ENCODE data around the gene PSMD8.

PSMD8 gene

GRCh38 chr19:38373907-38374331 lies 452 bp upstream of the PSMD8 start:
- peak overlapping the region; percentile 97 for H3K4me3 Mint-ChIP-seq
- H3K4me1 Mint-ChIP-seq = peaks cover 17% of the 10 kb centered on the region
- H3K27ac Mint-ChIP-seq = peak overlapping the region; percentile 96
- peaks cover 5% of the 10 kb centered on the region for H3K36me3 Mint-ChIP-seq
- H3K9me3 Mint-ChIP-seq = no peaks in the 10 kb centered on the region
- peaks cover 10% of the 10 kb centered on the region for H3K27me3 Mint-ChIP-seq
- no peak for DNase-seq (ENCODE audit: low spot score in 2 of 2)
- no peak for ATAC-seq (ENCODE audit: low read depth)

GRCh38 chr19:38375098-38375493 lies 725 bp downstream of the PSMD8 start:
- Mint-ChIP-seq H3K9me3 (no peaks in the 10 kb centered on the region), H3K4me3 (peak overlapping the region; percentile 97), H3K4me1 (peaks cover 19% of the 10 kb centered on the region), H3K27me3 (peaks cover 10% of the 10 kb centered on the region), H3K27ac (peak overlapping the region; percentile 96), H3K36me3 (peaks cover 14% of the 10 kb centered on the region)
- DNase-seq (ENCODE audit: low spot score in 2 of 2) = no peak
- no peak for ATAC-seq (ENCODE audit: low read depth)

- peaks cover 18% of the 10 kb centered on the region for H3K36me3 Mint-ChIP-seq
- H3K27ac Mint-ChIP-seq = no peak overlapping the region
- peak overlapping the region; percentile 97 for H3K4me3 Mint-ChIP-seq
- peaks cover 19% of the 10 kb centered on the region for H3K4me1 Mint-ChIP-seq
- ATAC-seq (ENCODE audit: low read depth) = no peak
- no peaks in the 10 kb centered on the region for H3K9me3 Mint-ChIP-seq
- DNase-seq (ENCODE audit: low spot score in 2 of 2) = no peak
- H3K27me3 Mint-ChIP-seq = peaks cover 3% of the 10 kb centered on the region
Measured at GRCh38 chr19:38375748-38376147, 1.4 kb downstream of the PSMD8 start.

GRCh38 chr19:38376576-38376975 lies 2.2 kb downstream of the PSMD8 start:
- H3K27me3 Mint-ChIP-seq = peaks cover 3% of the 10 kb centered on the region
- H3K36me3 Mint-ChIP-seq = peaks cover 24% of the 10 kb centered on the region
- peaks cover 19% of the 10 kb centered on the region for H3K4me1 Mint-ChIP-seq
- no peaks in the 10 kb centered on the region for H3K9me3 Mint-ChIP-seq
- H3K4me3 Mint-ChIP-seq = peak overlapping the region; percentile 62
- ATAC-seq (ENCODE audit: low read depth) (no peak), DNase-seq (ENCODE audit: low spot score in 2 of 2) (no peak)
- no peak overlapping the region for H3K27ac Mint-ChIP-seq

GRCh38 chr19:38377052-38377451 lies 2.7 kb downstream of the PSMD8 start:
- ATAC-seq (ENCODE audit: low read depth) (no peak), DNase-seq (ENCODE audit: low spot score in 2 of 2) (no peak)
- Mint-ChIP-seq H3K27ac (no peak overlapping the region), H3K4me1 (peaks cover 19% of the 10 kb centered on the region), H3K27me3 (peaks cover 3% of the 10 kb centered on the region), H3K36me3 (peaks cover 29% of the 10 kb centered on the region), H3K9me3 (no peaks in the 10 kb centered on the region), H3K4me3 (peak overlapping the region; percentile 62)

- Mint-ChIP-seq H3K4me3 (no peak overlapping the region), H3K4me1 (peaks cover 19% of the 10 kb centered on the region), H3K36me3 (peaks cover 43% of the 10 kb centered on the region), H3K9me3 (no peaks in the 10 kb centered on the region), H3K27me3 (peaks cover 3% of the 10 kb centered on the region), H3K27ac (no peak overlapping the region)
- ATAC-seq (ENCODE audit: low read depth) = no peak
- DNase-seq (ENCODE audit: low spot score in 2 of 2) = no peak
Measured at GRCh38 chr19:38378866-38379265, 4.5 kb downstream of the PSMD8 start.

- no peak for ATAC-seq (ENCODE audit: low read depth)
- Mint-ChIP-seq H3K4me3 (no peak overlapping the region), H3K27me3 (peaks cover 7% of the 10 kb centered on the region), H3K36me3 (peaks cover 48% of the 10 kb centered on the region), H3K27ac (no peak overlapping the region), H3K9me3 (no peaks in the 10 kb centered on the region), H3K4me1 (peaks cover 6% of the 10 kb centered on the region)
- no peak for DNase-seq (ENCODE audit: low spot score in 2 of 2)
Measured at GRCh38 chr19:38381138-38381537, 6.8 kb downstream of the PSMD8 start.

GRCh38 chr19:38383184-38383583 lies 8.8 kb downstream of the PSMD8 start:
- DNase-seq (ENCODE audit: low spot score in 2 of 2) (no peak), ATAC-seq (ENCODE audit: low read depth) (no peak)
- no peak overlapping the region for H3K27ac Mint-ChIP-seq
- H3K4me1 Mint-ChIP-seq = peaks cover 11% of the 10 kb centered on the region
- peaks cover 47% of the 10 kb centered on the region for H3K36me3 Mint-ChIP-seq
- no peaks in the 10 kb centered on the region for H3K9me3 Mint-ChIP-seq
- H3K27me3 Mint-ChIP-seq = peaks cover 15% of the 10 kb centered on the region
- no peak overlapping the region for H3K4me3 Mint-ChIP-seq

- Mint-ChIP-seq H3K9me3 (no peaks in the 10 kb centered on the region), H3K27me3 (peaks cover 16% of the 10 kb centered on the region), H3K4me1 (peaks cover 12% of the 10 kb centered on the region), H3K27ac (no peak overlapping the region), H3K36me3 (peaks cover 47% of the 10 kb centered on the region), H3K4me3 (no peak overlapping the region)
- ATAC-seq (ENCODE audit: low read depth) (no peak), DNase-seq (ENCODE audit: low spot score in 2 of 2) (no peak)
Measured at GRCh38 chr19:38383743-38384142, 9.4 kb downstream of the PSMD8 start.

GRCh38 chr19:38384209-38385027 lies 10.0 kb downstream of the PSMD8 start:
- H3K27me3 Mint-ChIP-seq = peaks cover 16% of the 10 kb centered on the region
- H3K4me1 Mint-ChIP-seq = peaks cover 12% of the 10 kb centered on the region
- no peaks in the 10 kb centered on the region for H3K9me3 Mint-ChIP-seq
- no peak overlapping the region for H3K4me3 Mint-ChIP-seq
- ATAC-seq (ENCODE audit: low read depth) (no peak), DNase-seq (ENCODE audit: low spot score in 2 of 2) (no peak)
- H3K27ac Mint-ChIP-seq = no peak overlapping the region
- H3K36me3 Mint-ChIP-seq = peaks cover 41% of the 10 kb centered on the region

GRCh38 chr19:38385057-38385803 lies 10.9 kb downstream of the PSMD8 start:
- Mint-ChIP-seq H3K27me3 (peaks cover 20% of the 10 kb centered on the region), H3K9me3 (no peaks in the 10 kb centered on the region), H3K4me3 (peak overlapping the region; percentile 15), H3K36me3 (peaks cover 36% of the 10 kb centered on the region), H3K27ac (no peak overlapping the region), H3K4me1 (peaks cover 16% of the 10 kb centered on the region)
- no peak for DNase-seq (ENCODE audit: low spot score in 2 of 2)
- ATAC-seq (ENCODE audit: low read depth) = no peak

GRCh38 chr19:38385804-38386257 lies 11.5 kb downstream of the PSMD8 start:
- DNase-seq (ENCODE audit: low spot score in 2 of 2) (no peak), ATAC-seq (ENCODE audit: low read depth) (peak; percentile 16)
- peaks cover 20% of the 10 kb centered on the region for H3K27me3 Mint-ChIP-seq
- H3K4me1 Mint-ChIP-seq = peaks cover 16% of the 10 kb centered on the region
- H3K27ac Mint-ChIP-seq = no peak overlapping the region
- H3K9me3 Mint-ChIP-seq = no peaks in the 10 kb centered on the region
- H3K4me3 Mint-ChIP-seq = peak overlapping the region; percentile 55
- H3K36me3 Mint-ChIP-seq = peaks cover 33% of the 10 kb centered on the region

- H3K4me3 Mint-ChIP-seq = peak overlapping the region; percentile 55
- H3K27me3 Mint-ChIP-seq = peaks cover 20% of the 10 kb centered on the region
- DNase-seq (ENCODE audit: low spot score in 2 of 2) (no peak), ATAC-seq (ENCODE audit: low read depth) (no peak)
- H3K36me3 Mint-ChIP-seq = peaks cover 28% of the 10 kb centered on the region
- no peaks in the 10 kb centered on the region for H3K9me3 Mint-ChIP-seq
- H3K27ac Mint-ChIP-seq = no peak overlapping the region
- H3K4me1 Mint-ChIP-seq = peaks cover 16% of the 10 kb centered on the region
Measured at GRCh38 chr19:38386300-38386970, 12.1 kb downstream of the PSMD8 start.
